Lung (tissue), 12 donors: ENCODE results near the gene GRAMD1B. TPM values are rescaled to one million over a fixed set of nuclear protein-coding genes. Genes with fewer than 3 reads are reported as not detected.
A peak's percentile ranks its signal among the peaks of the same experiment; 100 is the strongest.

Experiments used
- ATAC-seq: fragments of 200-7000 bp; cut with Tn5 transposase; one replicate; pipeline ENCODE4 v1.9.1; 2020; ENCODE audit warnings: moderate number of reproducible peaks; ENCODE audit not compliant: insufficient read depth, low FRiP score
- DNase-seq, 3 donors: peaks; one replicate each; pipeline ENCODE4 v3.0.0-alpha.2; 2013 to 2017
- H3K27ac ChIP-seq, 2 donors: one replicate each; pipeline ENCODE4 v1.5.1; 2013; ENCODE audit warnings: mild to moderate bottlenecking in 2 of 2, moderate library complexity in 2 of 2, control low read depth in 1 of 2, inconsistent platforms in 1 of 2, low read depth in 1 of 2, low read length in 1 of 2
- H3K27me3 ChIP-seq, 3 donors: one replicate each; pipeline ENCODE4 v1.5.1; 2013; ENCODE audit warnings: low read length in 2 of 3; ENCODE audit not compliant: control insufficient read depth in 3 of 3, insufficient read depth in 3 of 3
- H3K36me3 ChIP-seq, 4 donors: one replicate each; pipeline ENCODE4 v1.5.1; 2013; ENCODE audit warnings: low read length in 4 of 4, mild to moderate bottlenecking in 1 of 4, moderate library complexity in 1 of 4; ENCODE audit not compliant: control insufficient read depth in 4 of 4, insufficient read depth in 4 of 4
- H3K4me1 ChIP-seq, 5 donors: one replicate each; pipeline ENCODE4 v1.5.1; 2013; ENCODE audit warnings: low read length in 5 of 5, mild to moderate bottlenecking in 2 of 5, moderate library complexity in 1 of 5; ENCODE audit not compliant: control insufficient read depth in 5 of 5, insufficient read depth in 5 of 5
- H3K4me3 ChIP-seq: one replicate; pipeline ENCODE4 v1.5.1; 2013; ENCODE audit warnings: mild to moderate bottlenecking, control low read depth, moderate library complexity
- H3K9ac ChIP-seq, 2 donors: one replicate each; pipeline ENCODE4 v1.5.1; 2013; ENCODE audit warnings: low read length in 2 of 2, control low read depth in 1 of 2; ENCODE audit not compliant: insufficient read depth in 1 of 2
- H3K9me3 ChIP-seq, 4 donors: one replicate each; pipeline ENCODE4 v1.5.1; 2013; ENCODE audit warnings: low read length in 3 of 4, mild to moderate bottlenecking in 1 of 4, moderate library complexity in 1 of 4; ENCODE audit not compliant: control insufficient read depth in 4 of 4, insufficient read depth in 3 of 4
- CTCF ChIP-seq: IDR thresholded peaks from 2 replicates; pipeline ENCODE4 v1.5.1; 2012; ENCODE audit warnings: mild to moderate bottlenecking; ENCODE audit errors: control extremely low read depth, extremely low read depth
- WGBS, 2 donors: extraction: QIAGEN DNeasy Blood & Tissue Kit; methylation state at CpG; one replicate each; pipeline ENCODE4 v1.1.7; 2013; 5-methylcytosine and 5-hydroxymethylcytosine counted together
- polyA plus RNA-seq, 2 donors: library from polyadenylated mRNA; stranded (reverse); fragments of 200-250 nt; gene quantifications; one replicate each; pipeline ENCODE4 v1.2.1, GENCODE V29; 2013
- total RNA-seq, 2 donors: library from RNA; depleted of rRNA in 1 of 2; stranded (reverse); fragments of >200 nt in 1 of 2; gene quantifications; one replicate each; pipeline ENCODE4 v1.2.1, GENCODE V29; 2014 to 2021
- donor health status: control.
- donor health status: control.
- donor health status: Bipolar disorder and iron deficiency.
- donor health status: healthy.
- donor health status: DM: yes; HTN: yes; CAD: no.

The GRAMD1B gene
- total and polyA plus RNA-seq, 4 donors, result 1.4 to 6.0 (median 3.3) TPM

GRCh38 chr11:123392844-123393243 lies 37.2 kb upstream of the GRAMD1B start:
- H3K27me3 ChIP-seq, result peaks cover 0 to 2% (median 0%) of the 10 kb centered on the region in 3 donors
- H3K36me3 ChIP-seq, result no peaks in the 10 kb centered on the region
- H3K4me3 ChIP-seq, result no peak overlapping the region
- H3K9ac ChIP-seq, result no peak overlapping the region
- H3K27ac ChIP-seq, result no peak overlapping the region
- H3K4me1 ChIP-seq, result peaks cover 0 to 4% (median 0%) of the 10 kb centered on the region in 5 donors
- no peak for TF ChIP-seq CTCF
- no peak for DNase-seq
- 61 to 62% methylated on average over 3 of the region's 3 CpGs for WGBS, 2 donors
- H3K9me3 ChIP-seq, result no peaks in the 10 kb centered on the region
- no peak for ATAC-seq

- TF ChIP-seq CTCF, result no peak
- WGBS, 2 donors, result 68 to 71% methylated on average over 6 of the region's 6 CpGs
These were observed 36.6 kb upstream of the GRAMD1B start for GRCh38 chr11:123393312-123393927.

GRCh38 chr11:123404676-123405075 lies 25.4 kb upstream of the GRAMD1B start:
- Histone ChIP-seq H3K9me3 (no peaks in the 10 kb centered on the region), H3K9ac (no peak overlapping the region), H3K27ac (peak overlapping the region in 1 of 2 donors; percentile 80), H3K36me3 (no peaks in the 10 kb centered on the region), H3K4me3 (no peak overlapping the region), H3K27me3 (peaks cover 0 to 13% (median 6%) of the 10 kb centered on the region in 3 donors), H3K4me1 (peaks cover 0 to 13% (median 9%) of the 10 kb centered on the region in 5 donors)
- DNase-seq (no peak), ATAC-seq (no peak)
- TF ChIP-seq CTCF, result no peak
- 34 to 51% methylated on average over 7 of the region's 7 CpGs for WGBS, 2 donors

More at GRCh38 chr11:123393312-123393927, 36.6 kb upstream of the GRAMD1B start:
- no peaks in the 10 kb centered on the region for H3K9me3 ChIP-seq
- peaks cover 0 to 2% (median 0%) of the 10 kb centered on the region in 3 donors for H3K27me3 ChIP-seq
- H3K27ac ChIP-seq, result no peak overlapping the region
- DNase-seq (no peak), ATAC-seq (no peak)
- H3K4me3 ChIP-seq, result no peak overlapping the region
- H3K36me3 ChIP-seq, result no peaks in the 10 kb centered on the region
- peaks cover 0 to 4% (median 0%) of the 10 kb centered on the region in 5 donors for H3K4me1 ChIP-seq
- no peak overlapping the region for H3K9ac ChIP-seq
